Uterus (tissue), 2 donors: ENCODE results near the gene PTPRG.

Experiments used
- POLR2A ChIP-seq, 2 donors: fragments of 450-650 bp; IDR thresholded peaks; one replicate each; pipeline ENCODE4 v1.6.1; 2016; ENCODE audit warnings: antibody characterized with exemption in 2 of 2, mild to moderate bottlenecking in 1 of 2, moderate library complexity in 1 of 2
- TF ChIP-seq, protein P1 (sequence below), 4 experiments: fragments of 200-600 bp in 2 of 4; fragments of 450-650 bp in 2 of 4; sonication (generic) in 2 of 4; IDR thresholded peaks; one replicate each; pipeline ENCODE4 v1.5.1; 2016 to 2019; ENCODE audit warnings: antibody characterized with exemption in 4 of 4, mild to moderate bottlenecking in 2 of 4, moderate library complexity in 1 of 4

DNA sequence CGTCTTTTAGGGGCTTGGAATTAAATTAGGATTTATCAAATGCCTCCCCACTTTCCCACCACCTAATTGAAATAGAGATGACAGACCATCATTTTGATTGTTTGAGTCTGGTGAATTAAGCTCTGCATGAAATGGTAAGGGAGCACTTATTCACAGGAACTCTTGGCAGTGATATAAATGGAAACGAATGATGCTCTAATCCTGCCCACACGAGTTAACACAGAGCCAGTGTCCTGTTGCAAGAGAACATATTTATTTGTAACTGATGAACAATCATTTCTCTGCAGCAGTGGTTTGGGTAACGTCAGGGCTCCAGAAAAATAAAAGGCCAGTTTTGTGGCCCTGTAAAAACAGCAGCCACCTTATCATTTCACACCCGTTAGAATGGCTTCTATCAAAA lies 648.6 kb downstream of the PTPRG start:
- TF ChIP-seq, protein P1, sequence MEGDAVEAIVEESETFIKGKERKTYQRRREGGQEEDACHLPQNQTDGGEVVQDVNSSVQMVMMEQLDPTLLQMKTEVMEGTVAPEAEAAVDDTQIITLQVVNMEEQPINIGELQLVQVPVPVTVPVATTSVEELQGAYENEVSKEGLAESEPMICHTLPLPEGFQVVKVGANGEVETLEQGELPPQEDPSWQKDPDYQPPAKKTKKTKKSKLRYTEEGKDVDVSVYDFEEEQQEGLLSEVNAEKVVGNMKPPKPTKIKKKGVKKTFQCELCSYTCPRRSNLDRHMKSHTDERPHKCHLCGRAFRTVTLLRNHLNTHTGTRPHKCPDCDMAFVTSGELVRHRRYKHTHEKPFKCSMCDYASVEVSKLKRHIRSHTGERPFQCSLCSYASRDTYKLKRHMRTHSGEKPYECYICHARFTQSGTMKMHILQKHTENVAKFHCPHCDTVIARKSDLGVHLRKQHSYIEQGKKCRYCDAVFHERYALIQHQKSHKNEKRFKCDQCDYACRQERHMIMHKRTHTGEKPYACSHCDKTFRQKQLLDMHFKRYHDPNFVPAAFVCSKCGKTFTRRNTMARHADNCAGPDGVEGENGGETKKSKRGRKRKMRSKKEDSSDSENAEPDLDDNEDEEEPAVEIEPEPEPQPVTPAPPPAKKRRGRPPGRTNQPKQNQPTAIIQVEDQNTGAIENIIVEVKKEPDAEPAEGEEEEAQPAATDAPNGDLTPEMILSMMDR (IDR thresholded peaks at IDR 0.05) = no peak
- no peak for TF ChIP-seq POLR2A (IDR thresholded peaks at IDR 0.05)
